ENCODE measurements around the gene LDLRAD1. TPM values are rescaled to one million over a fixed set of nuclear protein-coding genes. Genes with fewer than 3 reads are reported as not detected.
"Not testable (repeated sequence)": the region's sequence is repeated elsewhere in the genome, so short reads cannot be mapped to it uniquely, and the experiment has no call there.

LDLRAD1 gene
- total and polyA plus RNA-seq, 2 experiments from 2014 or later, result not detected

DNA sequence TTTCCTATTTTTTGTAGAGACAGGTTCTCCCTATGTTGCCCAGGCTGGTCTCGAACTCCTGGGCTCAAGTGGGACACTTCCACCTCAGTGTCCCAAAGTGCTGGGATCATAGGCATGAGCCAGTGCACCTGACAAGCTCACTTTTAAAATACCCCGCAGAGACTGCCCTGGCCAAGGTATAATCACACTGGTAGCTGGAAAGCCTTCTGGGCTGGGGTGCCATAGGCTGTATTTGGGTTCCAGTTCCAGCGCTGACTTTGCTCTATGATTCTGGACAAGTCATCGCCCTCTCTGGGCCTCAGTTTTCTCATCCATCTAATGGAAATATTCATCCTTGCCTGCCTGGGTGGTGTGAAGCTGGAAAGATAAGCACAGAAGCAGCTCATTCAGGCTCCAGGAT is 10.4 kb downstream of the LDLRAD1 start:
- Histone ChIP-seq H3K27ac (no peak overlapping the region), H3K27me3 (replicated peaks; ENCODE audit: insufficient read depth) (peaks cover 6% of the 10 kb centered on the region; the same call in 1 of the 2 replicates), H3K9me3 (ENCODE audit: low read depth) (no peaks in the 10 kb centered on the region), H3K4me1 (ENCODE audit: insufficient read depth) (no peaks in the 10 kb centered on the region), H3K9me2 (ENCODE audit: insufficient read depth) (no peaks in the 10 kb centered on the region), H3K36me3 (ENCODE audit: low read depth) (no peaks in the 10 kb centered on the region), H3F3A (ENCODE audit: insufficient read depth) (no peaks in the 10 kb centered on the region), H2AFZ (no peak overlapping the region), H3K4me3 (no peak overlapping the region), H3K4me2 (ENCODE audit: unreplicated experiment) (no peak overlapping the region), H3K9ac (no peak overlapping the region), H4K20me1 (ENCODE audit: insufficient read depth) (no peaks in the 10 kb centered on the region), H3K79me2 (ENCODE audit: insufficient read depth) (no peaks in the 10 kb centered on the region)
- in situ Hi-C loops (cut with MboI), result no loop called here
- no peak for TF ChIP-seq EZH2phosphoT487 (IDR thresholded peaks at IDR 0.05; ENCODE audit: insufficient read depth, low read depth)
- no peak for TF ChIP-seq EZH2 (IDR thresholded peaks at IDR 0.05; ENCODE audit: insufficient read depth, poor library complexity, severe bottlenecking)
- WGBS, 2 experiments (ENCODE audit: low coverage in 1 of 2, low lambda C conversion rate in 2 of 2, missing lambda C conversion rate in 2 of 2), result 76 to 84% methylated on average over 4 of the region's 4 CpGs
- DNase-seq, result no peak

DNA sequence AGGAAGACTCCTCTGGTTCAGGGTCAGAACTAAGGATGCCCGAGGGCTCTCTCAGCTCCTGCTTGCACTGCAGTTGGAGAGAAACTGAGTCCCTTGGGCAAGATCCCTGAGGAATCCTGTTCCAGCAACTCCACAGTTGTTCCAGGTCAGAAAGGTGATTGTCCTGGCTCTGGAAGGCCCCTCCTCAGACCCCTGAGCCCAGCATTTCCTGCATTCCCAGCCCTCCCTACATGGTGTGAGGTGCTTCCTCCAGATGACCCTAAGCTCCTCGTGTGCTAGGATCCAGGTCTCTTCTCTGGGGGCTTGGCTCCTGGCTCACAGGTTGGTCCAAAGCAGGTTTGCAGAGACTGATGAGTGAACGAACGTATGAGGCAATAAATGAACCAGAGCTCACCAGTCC is 11.5 kb downstream of the LDLRAD1 start:
- Histone ChIP-seq H3K27ac (no peak overlapping the region), H3K27me3 (replicated peaks; ENCODE audit: insufficient read depth) (peaks cover 5% of the 10 kb centered on the region; the same call in 1 of the 2 replicates), H3K4me1 (ENCODE audit: insufficient read depth) (no peaks in the 10 kb centered on the region), H3K9me3 (ENCODE audit: low read depth) (no peaks in the 10 kb centered on the region), H3K79me2 (ENCODE audit: insufficient read depth) (no peaks in the 10 kb centered on the region), H2AFZ (no peak overlapping the region), H3K36me3 (ENCODE audit: low read depth) (no peaks in the 10 kb centered on the region), H3F3A (ENCODE audit: insufficient read depth) (no peaks in the 10 kb centered on the region), H3K9me2 (ENCODE audit: insufficient read depth) (no peaks in the 10 kb centered on the region), H4K20me1 (ENCODE audit: insufficient read depth) (no peaks in the 10 kb centered on the region), H3K4me2 (ENCODE audit: unreplicated experiment) (no peak overlapping the region), H3K9ac (no peak overlapping the region), H3K4me3 (no peak overlapping the region)
- no peak for DNase-seq
- in situ Hi-C loops (cut with MboI), result no loop called here
- 40% methylated on average over 4 of the region's 4 CpGs for WGBS, 2 experiments (ENCODE audit: low coverage in 1 of 2, low lambda C conversion rate in 2 of 2, missing lambda C conversion rate in 2 of 2)
- TF ChIP-seq EZH2 (IDR thresholded peaks at IDR 0.05; ENCODE audit: insufficient read depth, poor library complexity, severe bottlenecking), result no peak
- TF ChIP-seq EZH2phosphoT487 (IDR thresholded peaks at IDR 0.05; ENCODE audit: insufficient read depth, low read depth), result no peak

DNA sequence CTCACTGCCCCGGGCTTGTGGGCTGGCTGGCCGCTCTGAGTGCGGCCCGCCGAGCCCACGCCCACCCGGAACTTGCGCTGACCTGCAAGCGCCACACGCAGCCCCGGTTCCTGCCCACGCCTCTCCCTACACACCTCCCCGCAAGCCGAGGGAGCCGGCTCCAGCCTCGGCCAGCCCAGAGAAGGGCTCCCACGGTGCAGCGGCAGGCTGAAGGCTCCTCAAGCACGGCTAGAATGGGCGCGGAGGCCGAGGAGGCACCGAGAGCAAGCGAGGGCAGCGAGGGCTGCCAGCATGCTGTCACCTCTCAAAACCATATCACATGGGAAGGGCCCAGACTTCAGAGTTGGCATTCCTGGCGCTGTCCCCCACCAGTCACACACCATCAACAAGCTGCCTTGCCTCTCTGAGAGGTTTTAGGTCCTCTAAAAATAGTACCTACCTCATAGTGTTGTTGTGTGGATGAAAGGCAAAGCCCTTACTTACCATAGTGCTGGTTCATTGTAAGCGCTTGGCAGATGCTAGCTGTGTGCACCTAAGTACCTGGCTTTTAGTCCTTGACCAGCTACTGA is 13.4 kb downstream of the LDLRAD1 start:
- H2AFZ ChIP-seq, result no peak overlapping the region
- H3K9me2 ChIP-seq (ENCODE audit: insufficient read depth), result no peaks in the 10 kb centered on the region
- WGBS, 2 experiments (ENCODE audit: low coverage in 1 of 2, low lambda C conversion rate in 2 of 2, missing lambda C conversion rate in 2 of 2), result 89 to 90% methylated on average over 24 to 25 of the region's 27 CpGs
- in situ Hi-C loops (cut with MboI), result no loop called here
- H3K4me3 ChIP-seq, result no peak overlapping the region
- no peak overlapping the region for H3K27ac ChIP-seq
- no peak overlapping the region for H3K4me2 ChIP-seq (ENCODE audit: unreplicated experiment)
- H4K20me1 ChIP-seq (ENCODE audit: insufficient read depth), result no peaks in the 10 kb centered on the region
- peaks cover 3% of the 10 kb centered on the region; the same call in 1 of the 2 replicates for H3K27me3 ChIP-seq (replicated peaks; ENCODE audit: insufficient read depth)
- DNase-seq, result no peak
- no peak for TF ChIP-seq EZH2phosphoT487 (IDR thresholded peaks at IDR 0.05; ENCODE audit: insufficient read depth, low read depth)
- no peak for TF ChIP-seq EZH2 (IDR thresholded peaks at IDR 0.05; ENCODE audit: insufficient read depth, poor library complexity, severe bottlenecking)
- no peaks in the 10 kb centered on the region for H3K36me3 ChIP-seq (ENCODE audit: low read depth)
- H3K9me3 ChIP-seq (ENCODE audit: low read depth), result no peaks in the 10 kb centered on the region
- no peaks in the 10 kb centered on the region for H3K79me2 ChIP-seq (ENCODE audit: insufficient read depth)
- H3F3A ChIP-seq (ENCODE audit: insufficient read depth), result no peaks in the 10 kb centered on the region
- no peaks in the 10 kb centered on the region for H3K4me1 ChIP-seq (ENCODE audit: insufficient read depth)
- no peak overlapping the region for H3K9ac ChIP-seq

DNA sequence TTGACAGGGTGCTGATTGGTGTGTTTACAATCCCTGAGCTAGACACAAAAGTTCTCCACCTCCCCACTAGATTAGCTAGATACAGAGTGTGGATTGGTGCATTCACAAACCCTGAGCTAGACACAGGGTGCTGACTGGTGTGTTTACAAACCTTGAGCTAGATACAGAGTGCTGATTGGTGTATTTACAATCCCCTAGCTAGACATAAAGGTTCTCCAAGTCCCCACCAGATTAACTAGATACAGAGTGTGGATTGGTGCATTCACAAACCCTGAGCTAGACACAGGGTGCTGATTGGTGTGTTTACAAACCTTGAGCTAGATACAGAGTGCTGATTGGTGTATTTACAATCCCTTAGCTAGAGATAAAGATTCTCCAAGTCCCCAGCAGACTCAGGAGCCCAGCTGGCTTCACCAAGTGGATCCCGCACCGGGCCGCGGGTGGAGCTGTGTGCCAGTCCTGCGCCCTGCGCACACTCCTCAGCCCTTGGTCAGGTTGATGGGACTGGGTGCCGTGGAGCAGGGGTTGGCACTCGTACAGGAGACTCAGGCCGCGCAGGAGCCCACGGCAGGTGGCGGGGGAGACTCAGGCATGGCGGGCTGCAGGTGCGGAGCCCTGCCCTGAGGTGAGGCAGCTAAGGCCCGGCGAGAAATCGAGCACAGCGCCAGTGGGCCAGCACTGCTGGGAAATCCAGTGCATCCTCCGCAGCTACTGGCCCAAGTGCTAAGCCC is 14.1 kb downstream of the LDLRAD1 start:
- H3K9me2 ChIP-seq (ENCODE audit: insufficient read depth); H2AFZ ChIP-seq; H4K20me1 ChIP-seq (ENCODE audit: insufficient read depth); H3K27ac ChIP-seq; H3K36me3 ChIP-seq (ENCODE audit: low read depth); in situ Hi-C loops (cut with MboI); H3F3A ChIP-seq (ENCODE audit: insufficient read depth); H3K9ac ChIP-seq; H3K27me3 ChIP-seq (replicated peaks; ENCODE audit: insufficient read depth); H3K4me2 ChIP-seq (ENCODE audit: unreplicated experiment); H3K79me2 ChIP-seq (ENCODE audit: insufficient read depth); DNase-seq; H3K4me1 ChIP-seq (ENCODE audit: insufficient read depth); H3K9me3 ChIP-seq (ENCODE audit: low read depth); H3K4me3 ChIP-seq: not testable (repeated sequence)
- 88 to 92% methylated on average over 17 to 18 of the region's 19 CpGs for WGBS, 2 experiments (ENCODE audit: low coverage in 1 of 2, low lambda C conversion rate in 2 of 2, missing lambda C conversion rate in 2 of 2)

Data from GM23248 (cell line).